Activated naive CD4-positive, alpha-beta T cell (primary cell): Measurements from ENCODE around the gene KLRC4.
"Not testable (repeated sequence)": the region's sequence is repeated elsewhere in the genome, so short reads cannot be mapped to it uniquely, and the experiment has no call there.

ENCODE experiments used
- DNase-seq, 4 experiments: peaks; one replicate each; lab custom pipeline; 2025; lab: John Stamatoyannopoulos, UW

KLRC4 gene, protein sequence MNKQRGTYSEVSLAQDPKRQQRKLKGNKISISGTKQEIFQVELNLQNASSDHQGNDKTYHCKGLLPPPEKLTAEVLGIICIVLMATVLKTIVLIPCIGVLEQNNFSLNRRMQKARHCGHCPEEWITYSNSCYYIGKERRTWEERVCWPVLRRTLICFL

GRCh38 chr12:10409392-10409791 lies at the start of gene KLRC4:
TSS of gene KLRC4 (minus strand) at chr12:10409757. CDS start at chr12:10409575, 182 bp downstream.
- no peak for DNase-seq

GRCh38 chr12:10457760-10458159 lies 48.2 kb upstream of the KLRC4 start:
- no peak for DNase-seq

DNA sequence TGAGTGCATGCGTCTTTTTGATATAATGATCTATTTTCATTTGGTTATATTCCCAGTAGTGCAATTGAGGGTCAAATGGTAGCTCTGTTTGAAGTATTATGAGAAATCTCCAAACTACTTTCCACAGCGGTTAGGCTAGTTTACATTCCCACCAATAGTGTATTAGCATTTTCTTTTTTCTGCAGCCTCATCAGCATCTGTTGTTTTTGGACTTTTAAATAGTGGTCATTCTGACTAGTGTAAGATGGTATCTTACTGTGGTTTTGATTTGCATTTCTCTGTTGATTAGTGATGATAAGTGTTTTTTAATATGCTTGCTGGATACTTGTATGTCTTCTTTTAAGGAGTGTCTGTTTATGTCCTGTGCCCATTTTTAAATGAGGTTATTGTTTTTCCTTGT lies 47.3 kb upstream of the KLRC4 start:
- no peak for DNase-seq

GRCh38 chr12:10455766-10456165 lies 46.2 kb upstream of the KLRC4 start:
- DNase-seq: no peak

DNA sequence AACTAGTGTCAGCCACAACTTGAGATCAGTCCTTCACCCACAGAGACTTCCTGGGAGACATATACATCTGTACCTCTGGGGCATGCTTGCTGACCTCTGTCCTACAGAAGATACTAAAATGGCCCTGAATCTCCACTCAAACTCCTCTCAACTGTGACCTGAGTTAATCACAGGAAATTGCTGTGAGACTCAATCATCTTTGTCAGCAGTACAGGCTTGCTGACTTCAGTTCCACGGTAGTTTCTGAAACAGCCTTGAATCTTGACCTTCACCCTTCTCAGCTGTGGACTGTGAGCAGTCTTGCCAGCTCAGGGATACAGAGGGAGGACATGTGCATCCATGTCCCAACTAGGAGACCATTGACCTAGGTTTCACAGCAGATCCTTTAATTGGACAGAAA lies 45.0 kb upstream of the KLRC4 start:
- no peak for DNase-seq

DNA sequence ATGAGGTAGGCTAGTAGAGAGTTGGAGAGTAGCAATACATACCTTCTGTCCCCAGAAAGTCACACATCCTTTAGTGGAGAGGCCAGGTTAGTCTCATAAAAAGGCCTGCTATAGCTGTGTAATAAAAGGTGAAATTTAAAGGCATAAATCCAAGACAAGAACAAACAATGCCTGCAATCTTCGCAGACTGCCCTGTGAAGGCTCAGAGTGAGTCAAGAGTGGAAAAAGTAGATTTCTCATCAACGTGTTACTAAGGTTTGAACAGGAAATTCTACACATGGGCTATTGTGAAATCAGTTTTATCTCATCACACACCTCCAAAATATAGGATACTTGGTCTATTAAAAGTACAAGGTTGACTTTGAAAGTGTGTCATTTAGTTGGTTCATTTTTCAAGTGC lies 43.6 kb upstream of the KLRC4 start, which contains the start of gene KLRC1:
Gene KLRC1 (minus strand): TSS at position 222 of the 400 bp plus-strand sequence. CDS start 2,221 bp downstream, outside the sequence.
- no peak for DNase-seq

DNA sequence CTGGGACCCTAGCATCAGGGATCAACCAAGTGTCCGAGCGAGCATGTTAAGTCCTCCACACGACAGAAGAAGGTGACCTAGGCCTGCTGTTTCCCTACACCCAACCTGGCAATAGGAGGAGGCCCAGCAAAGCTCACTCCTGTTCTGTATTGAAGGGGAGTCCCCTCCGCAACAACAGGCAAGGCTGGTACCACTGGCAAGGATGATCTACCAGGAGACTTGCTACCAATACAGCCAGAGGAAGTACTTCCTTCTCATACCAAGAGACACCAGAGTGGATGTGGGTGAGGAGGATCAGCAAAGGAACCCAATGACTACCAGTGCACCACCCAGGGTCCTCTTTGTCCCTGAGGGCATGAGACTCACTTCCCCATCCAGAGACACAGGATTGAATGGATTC lies 38.7 kb upstream of the KLRC4 start:
- DNase-seq: no peak

GRCh38 chr12:10446052-10446451 lies 36.5 kb upstream of the KLRC4 start:
- DNase-seq: not testable (repeated sequence)

- DNase-seq: not testable (repeated sequence)
These were observed 31.6 kb upstream of the KLRC4 start for GRCh38 chr12:10441144-10441543.

GRCh38 chr12:10439608-10440274 lies 30.2 kb upstream of the KLRC4 start:
- not testable (repeated sequence) for DNase-seq

DNA sequence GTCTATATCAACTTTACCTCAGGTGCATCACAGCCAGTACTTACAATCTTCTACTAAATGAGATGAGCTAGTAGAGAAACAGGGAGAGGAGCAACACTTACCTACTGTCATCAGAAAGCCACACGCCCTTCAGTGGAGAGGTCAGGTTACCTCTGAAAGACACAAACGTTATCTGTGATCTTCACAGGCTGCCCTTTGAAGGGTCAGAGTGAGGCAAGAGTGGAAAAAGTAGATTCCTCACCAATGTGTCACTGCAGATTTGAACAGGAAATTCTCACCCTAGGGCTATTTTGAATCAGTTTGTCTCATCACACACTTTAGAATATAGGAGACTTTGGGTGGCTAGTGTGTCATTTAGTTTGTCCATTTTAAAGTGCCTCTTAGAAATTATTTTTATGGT lies 28.0 kb upstream of the KLRC4 start:
- not testable (repeated sequence) for DNase-seq

- not testable (repeated sequence) for DNase-seq
These were observed 26.3 kb upstream of the KLRC4 start, which contains the start of gene KLRC2 for GRCh38 chr12:10435816-10436215. TSS of gene KLRC2 (minus strand) at chr12:10436010. CDS start at chr12:10435986, 24 bp downstream.

DNA sequence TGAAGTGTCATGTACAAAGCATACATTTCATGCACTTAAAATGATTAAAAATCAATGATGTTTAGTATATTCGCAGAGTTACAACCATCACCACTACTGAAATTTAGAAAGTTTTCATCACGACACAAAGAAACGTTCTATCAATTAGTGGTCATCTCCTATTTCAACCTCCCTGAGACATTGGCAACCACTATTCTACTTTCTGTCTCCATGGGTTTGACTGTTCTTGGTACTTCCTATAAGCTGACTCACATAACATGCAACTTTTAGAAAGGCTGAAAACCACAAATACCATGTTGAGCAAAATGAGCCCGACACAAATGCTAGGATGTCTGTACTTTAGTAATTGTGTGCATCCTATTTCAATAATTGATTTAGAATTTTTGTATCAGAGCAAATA lies 21.1 kb upstream of the KLRC4 start:
- not testable (repeated sequence) for DNase-seq

GRCh38 chr12:10425938-10426337 lies 16.4 kb upstream of the KLRC4 start:
- not testable (repeated sequence) for DNase-seq

DNA sequence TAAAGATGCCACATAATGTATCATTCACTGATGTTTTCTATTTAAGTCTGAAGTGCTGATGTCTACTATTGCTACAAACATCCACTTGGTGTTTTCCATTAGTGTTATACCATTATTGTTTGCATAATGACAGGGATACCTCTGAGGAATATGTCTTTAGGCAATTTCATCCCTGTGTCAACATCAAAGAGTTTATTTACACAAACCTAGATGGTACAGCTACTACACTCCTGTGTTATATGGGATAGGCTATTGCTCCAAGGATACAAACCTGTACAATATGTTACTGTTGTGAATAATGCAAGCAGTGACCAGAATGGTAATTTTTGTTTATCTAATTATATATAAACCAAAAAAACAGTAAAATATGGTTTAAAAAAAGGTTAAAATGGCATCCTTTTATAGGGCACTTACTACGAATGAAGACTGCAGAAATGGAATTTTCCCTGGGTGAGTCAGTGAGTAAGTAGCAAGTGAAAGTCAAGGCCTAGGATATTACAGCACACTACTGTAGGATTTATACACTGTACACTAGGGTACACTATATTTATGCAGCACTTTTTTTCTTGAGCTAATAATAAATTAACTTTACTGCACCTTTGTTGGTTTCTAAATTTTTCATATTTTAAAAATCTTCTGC lies 14.8 kb upstream of the KLRC4 start:
- DNase-seq: not testable (repeated sequence)

DNA sequence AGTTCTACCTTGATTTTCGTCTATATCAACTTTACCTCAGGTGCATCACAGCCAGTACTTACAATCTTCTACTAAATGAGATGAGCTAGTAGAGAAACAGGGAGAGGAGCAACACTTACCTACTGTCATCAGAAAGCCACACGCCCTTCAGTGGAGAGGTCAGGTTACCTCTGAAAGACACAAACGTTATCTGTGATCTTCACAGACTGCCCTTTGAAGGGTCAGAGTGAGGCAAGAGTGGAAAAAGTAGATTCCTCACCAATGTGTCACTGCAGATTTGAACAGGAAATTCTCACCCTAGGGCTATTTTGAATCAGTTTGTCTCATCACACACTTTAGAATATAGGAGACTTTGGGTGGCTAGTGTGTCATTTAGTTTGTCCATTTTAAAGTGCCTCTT lies 12.6 kb upstream of the KLRC4 start:
- DNase-seq: not testable (repeated sequence)

DNA sequence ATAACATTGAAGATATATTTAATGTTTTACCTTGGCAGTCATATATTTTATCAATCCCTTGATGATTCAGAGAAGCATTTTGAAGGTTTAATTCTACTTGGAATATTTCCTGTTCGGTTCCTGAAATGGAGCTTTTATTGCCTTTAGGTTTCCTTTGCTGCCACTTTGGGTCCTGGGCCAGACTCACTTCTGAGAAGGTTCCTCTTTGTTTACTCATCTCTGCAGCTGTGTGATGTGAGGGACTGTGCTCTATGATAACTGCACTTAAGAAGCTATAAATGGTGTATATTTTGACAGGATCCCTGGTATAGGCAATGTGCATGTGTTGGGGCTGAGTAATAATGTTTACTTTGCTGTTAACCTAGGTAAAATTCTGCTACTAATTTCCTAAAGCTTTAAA lies 10.8 kb upstream of the KLRC4 start, which contains the start of gene KLRC3:
Gene KLRC3 (minus strand): TSS at position 262 of the 400 bp plus-strand sequence. CDS start 45 bp downstream, at position 217.
- DNase-seq: not testable (repeated sequence)

- DNase-seq: no peak
These were observed 715 bp downstream of the KLRC4 start for GRCh38 chr12:10408842-10409241.

GRCh38 chr12:10406725-10407124 lies 2.8 kb downstream of the KLRC4 start:
- no peak for DNase-seq

- no peak for DNase-seq
These were observed 4.3 kb downstream of the KLRC4 start for GRCh38 chr12:10405294-10405693.

GRCh38 chr12:10404798-10405197 lies 4.8 kb downstream of the KLRC4 start:
- DNase-seq: no peak

GRCh38 chr12:10400829-10401228 lies 8.7 kb downstream of the KLRC4 start:
- no peak for DNase-seq

DNA sequence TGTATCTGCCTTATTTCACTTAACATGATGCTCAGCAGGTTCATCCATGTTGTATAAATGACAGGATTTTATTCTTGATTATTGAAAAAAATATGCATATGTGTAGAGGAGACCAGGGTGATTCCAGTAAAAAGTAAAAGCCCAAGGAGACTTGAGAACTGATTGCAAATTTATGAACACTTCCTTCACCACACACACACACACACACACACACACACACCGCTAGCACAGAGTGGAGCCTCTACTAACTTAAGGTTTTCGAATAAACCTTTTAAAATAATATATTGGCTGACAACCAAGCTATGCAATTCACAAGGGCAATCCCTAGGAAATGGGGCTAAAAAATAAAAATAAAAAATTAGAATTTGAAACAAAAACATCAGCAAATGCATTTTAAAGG lies 11.4 kb downstream of the KLRC4 start:
- no peak for DNase-seq
